ENCODE measurements around the gene HS1BP3. TPM values are rescaled to one million over a fixed set of nuclear protein-coding genes. Genes with fewer than 3 reads are reported as not detected.
A peak's percentile ranks its signal among the peaks of the same experiment; 100 is the strongest.

The HS1BP3 gene
- total and polyA plus RNA-seq, 10 donors = 8.8 to 38.0 (median 25.9) TPM

DNA sequence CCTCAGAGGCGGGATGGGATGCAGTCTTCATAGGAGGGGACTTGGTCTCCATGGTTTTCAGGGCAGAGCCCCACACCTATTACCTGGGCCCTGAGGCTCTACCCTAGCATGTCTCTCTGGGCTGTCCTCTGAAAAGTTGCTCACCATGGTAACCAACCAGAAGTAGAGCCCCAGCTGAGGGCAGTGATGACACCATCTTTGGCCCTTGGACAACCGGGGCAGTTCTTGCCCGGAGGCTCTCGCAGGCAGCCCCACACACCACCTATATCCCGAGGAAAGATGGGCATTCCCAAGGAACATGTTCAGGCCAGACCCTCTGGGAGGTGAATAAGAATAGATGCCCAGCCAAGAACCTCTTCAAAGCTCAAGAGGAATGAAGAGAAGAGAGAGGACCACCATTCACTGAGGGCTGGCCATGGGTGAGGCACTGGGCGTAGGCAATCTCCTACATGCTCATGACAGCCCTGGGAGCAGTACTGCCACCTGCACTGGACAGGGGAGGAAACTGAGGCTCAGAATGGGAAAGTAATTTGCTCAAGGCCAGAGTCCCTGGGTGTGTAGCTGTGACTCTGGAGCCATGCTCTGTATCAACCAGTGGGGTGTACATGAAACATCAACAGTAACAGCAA lies 72.5 kb downstream of the HS1BP3 start:
- 63 to 80% (median 75%) methylated on average over 5 to 6 of the region's 6 CpGs for WGBS, 5 donors
- H3K36me3 ChIP-seq = no peaks in the 10 kb centered on the region
- H3K4me1 ChIP-seq = peaks cover 21 to 67% (median 44%) of the 10 kb centered on the region in 6 donors
- peak overlapping the region; percentile 2 to 83 (median 74) for H3K27ac ChIP-seq
- H3K4me3 ChIP-seq = no peak overlapping the region
- H3K9me3 ChIP-seq = peaks cover 0 to 13% (median 9%) of the 10 kb centered on the region in 8 donors
- intact Hi-C loops (cut with DNase I; ENCODE audit: low total_unique reads) = no loop called here
- no peaks in the 10 kb centered on the region for H3K27me3 ChIP-seq (replicated peaks in 1 of 7)
- peak; percentile 68 for DNase-seq
- TF ChIP-seq POLR2AphosphoS5 (IDR thresholded peaks at IDR 0.05) (no peak), POLR2A (IDR thresholded peaks at IDR 0.05) (no peak)
- TF ChIP-seq, protein P1, sequence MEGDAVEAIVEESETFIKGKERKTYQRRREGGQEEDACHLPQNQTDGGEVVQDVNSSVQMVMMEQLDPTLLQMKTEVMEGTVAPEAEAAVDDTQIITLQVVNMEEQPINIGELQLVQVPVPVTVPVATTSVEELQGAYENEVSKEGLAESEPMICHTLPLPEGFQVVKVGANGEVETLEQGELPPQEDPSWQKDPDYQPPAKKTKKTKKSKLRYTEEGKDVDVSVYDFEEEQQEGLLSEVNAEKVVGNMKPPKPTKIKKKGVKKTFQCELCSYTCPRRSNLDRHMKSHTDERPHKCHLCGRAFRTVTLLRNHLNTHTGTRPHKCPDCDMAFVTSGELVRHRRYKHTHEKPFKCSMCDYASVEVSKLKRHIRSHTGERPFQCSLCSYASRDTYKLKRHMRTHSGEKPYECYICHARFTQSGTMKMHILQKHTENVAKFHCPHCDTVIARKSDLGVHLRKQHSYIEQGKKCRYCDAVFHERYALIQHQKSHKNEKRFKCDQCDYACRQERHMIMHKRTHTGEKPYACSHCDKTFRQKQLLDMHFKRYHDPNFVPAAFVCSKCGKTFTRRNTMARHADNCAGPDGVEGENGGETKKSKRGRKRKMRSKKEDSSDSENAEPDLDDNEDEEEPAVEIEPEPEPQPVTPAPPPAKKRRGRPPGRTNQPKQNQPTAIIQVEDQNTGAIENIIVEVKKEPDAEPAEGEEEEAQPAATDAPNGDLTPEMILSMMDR (IDR thresholded peaks at IDR 0.05 in 8 of 11, conservative IDR thresholded peaks at IDR 0.05 in 3 of 11) = no peak

DNA sequence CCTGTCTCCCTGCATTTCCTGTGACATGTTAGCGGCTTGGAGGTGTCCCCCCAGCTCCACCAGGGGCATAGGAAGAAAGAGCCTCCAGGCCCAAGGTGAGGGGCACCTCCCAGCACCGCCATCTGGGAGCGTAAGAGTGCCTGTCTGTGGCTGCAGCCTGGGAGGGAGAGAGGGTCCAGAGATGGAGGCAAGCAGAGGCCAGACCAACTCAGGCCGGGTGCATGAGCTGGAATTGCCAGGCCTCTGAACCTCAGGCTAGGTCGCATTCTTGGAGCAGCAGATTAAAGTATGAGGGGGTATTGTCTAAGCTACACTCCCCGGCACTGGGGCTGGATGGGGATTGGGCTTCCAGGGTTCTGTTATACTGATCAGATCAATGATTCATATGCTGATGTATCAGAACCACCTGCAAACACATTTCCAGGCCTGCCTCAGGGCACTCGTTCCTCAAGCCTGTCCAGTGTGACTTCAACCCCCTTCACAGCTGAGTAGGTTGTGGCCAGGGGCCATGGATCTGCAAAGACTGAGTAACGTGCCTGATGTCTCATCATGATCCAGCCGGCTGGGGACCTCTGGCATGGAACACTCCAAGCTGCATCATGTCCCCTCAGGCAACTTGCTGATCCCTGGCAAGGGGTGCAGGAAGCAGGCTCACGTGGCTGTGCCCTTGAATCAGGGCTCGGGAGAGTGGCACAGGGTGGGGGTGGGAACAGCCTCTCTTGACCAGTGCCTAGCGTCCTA lies 73.2 kb downstream of the HS1BP3 start:
- H3K27ac ChIP-seq = peak overlapping the region in 5 of 8 donors; percentile 65 to 83 (median 72)
- WGBS, 5 donors = 73 to 86% (median 81%) methylated on average over 6 to 12 of the region's 12 CpGs
- TF ChIP-seq POLR2A (IDR thresholded peaks at IDR 0.05) (no peak), POLR2AphosphoS5 (IDR thresholded peaks at IDR 0.05) (no peak)
- TF ChIP-seq, protein P1 (IDR thresholded peaks at IDR 0.05 in 8 of 11, conservative IDR thresholded peaks at IDR 0.05 in 3 of 11) = no peak
- no peaks in the 10 kb centered on the region for H3K36me3 ChIP-seq
- intact Hi-C loops (cut with DNase I; ENCODE audit: low total_unique reads) = no loop called here
- H3K9me3 ChIP-seq = peaks cover 0 to 13% (median 9%) of the 10 kb centered on the region in 8 donors
- H3K27me3 ChIP-seq (replicated peaks in 1 of 7) = no peaks in the 10 kb centered on the region
- peaks cover 21 to 62% (median 43%) of the 10 kb centered on the region in 6 donors for H3K4me1 ChIP-seq
- peak; percentile 73 for DNase-seq
- H3K4me3 ChIP-seq = no peak overlapping the region

DNA sequence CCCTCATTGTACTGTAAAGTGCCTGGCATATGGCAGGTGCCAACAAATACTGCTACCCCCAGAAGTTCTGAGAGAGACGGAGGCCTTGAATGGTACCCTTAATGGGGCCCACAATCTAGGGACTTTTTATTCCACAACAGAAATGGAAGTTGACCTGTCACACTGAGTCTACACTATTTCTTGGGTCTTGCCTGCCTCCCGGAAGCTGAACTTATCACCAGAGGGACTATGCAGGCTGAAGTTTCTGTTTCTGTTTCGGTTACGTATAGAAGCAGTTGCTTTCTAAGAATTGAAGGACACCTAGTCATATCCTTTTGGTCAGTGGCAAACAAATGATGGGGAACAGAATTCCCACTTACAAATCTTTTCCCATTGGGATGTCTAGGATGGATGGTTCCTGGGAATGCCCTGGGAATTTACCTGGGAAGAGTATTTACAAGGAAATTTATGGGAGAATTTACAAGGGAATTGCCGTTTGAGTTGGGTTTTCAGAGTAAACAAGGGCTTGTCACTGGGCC lies 74.2 kb downstream of the HS1BP3 start:
- Histone ChIP-seq H3K4me1 (peaks cover 21 to 62% (median 43%) of the 10 kb centered on the region in 6 donors), H3K27me3 (replicated peaks in 1 of 7) (no peaks in the 10 kb centered on the region), H3K9me3 (peaks cover 0 to 8% (median 5%) of the 10 kb centered on the region in 8 donors), H3K36me3 (no peaks in the 10 kb centered on the region), H3K27ac (peak overlapping the region; percentile 21 to 80 (median 57)), H3K4me3 (peak overlapping the region in 1 of 8 donors; percentile 51)
- no peak for DNase-seq
- no peak for TF ChIP-seq POLR2A (IDR thresholded peaks at IDR 0.05)
- TF ChIP-seq POLR2AphosphoS5 (IDR thresholded peaks at IDR 0.05) = peak in 1 of 3 donors; percentile 54
- intact Hi-C loops (cut with DNase I; ENCODE audit: low total_unique reads) = no loop called here
- WGBS, 5 donors = 19 to 42% (median 36%) methylated on average over 5 of the region's 5 CpGs

DNA sequence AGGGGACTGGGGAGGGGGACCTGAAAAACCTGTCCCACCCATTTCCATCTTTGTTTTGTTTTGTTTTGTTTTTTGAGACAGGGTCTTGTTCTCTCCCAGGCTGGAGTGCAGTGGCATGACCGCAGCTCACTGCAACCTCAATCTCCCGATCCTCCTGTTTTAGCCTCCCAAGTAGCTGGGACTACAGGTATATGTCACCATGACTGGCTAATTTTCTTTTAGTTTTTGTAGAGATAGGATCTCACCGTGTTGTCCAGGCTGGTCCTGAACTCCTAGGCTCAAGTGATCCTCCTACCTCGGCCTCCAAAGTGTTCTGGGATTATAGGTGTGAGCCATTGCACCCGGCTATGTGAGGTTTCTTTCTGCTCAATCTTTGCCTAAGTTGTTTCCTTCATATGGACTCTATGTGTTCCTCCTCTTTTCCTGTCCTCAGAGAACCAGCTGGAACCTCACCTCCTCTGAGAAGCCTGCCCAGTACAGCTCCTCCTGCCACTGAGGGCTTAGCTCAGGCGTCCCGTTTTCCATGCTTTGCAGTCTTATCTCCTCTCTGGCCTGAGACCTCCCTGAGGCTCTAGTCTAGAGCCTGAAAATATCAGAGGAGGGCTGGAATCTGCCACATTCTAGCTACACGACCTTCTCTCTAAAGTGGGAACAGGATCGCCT lies 74.8 kb downstream of the HS1BP3 start:
- Histone ChIP-seq H3K4me1 (peaks cover 21 to 62% (median 43%) of the 10 kb centered on the region in 6 donors), H3K9me3 (peaks cover 0 to 2% (median 0%) of the 10 kb centered on the region in 8 donors), H3K36me3 (no peaks in the 10 kb centered on the region), H3K27ac (peak overlapping the region; percentile 21 to 80 (median 57)), H3K27me3 (replicated peaks in 1 of 7) (no peaks in the 10 kb centered on the region), H3K4me3 (peak overlapping the region in 1 of 8 donors; percentile 51)
- no peak for TF ChIP-seq POLR2AphosphoS5 (IDR thresholded peaks at IDR 0.05)
- TF ChIP-seq, protein P1 (IDR thresholded peaks at IDR 0.05 in 8 of 11, conservative IDR thresholded peaks at IDR 0.05 in 3 of 11) = no peak
- TF ChIP-seq POLR2A (IDR thresholded peaks at IDR 0.05) = no peak
- intact Hi-C loops (cut with DNase I; ENCODE audit: low total_unique reads) = no loop called here
- 87 to 93% (median 90%) methylated on average over 9 of the region's 9 CpGs for WGBS, 5 donors
- no peak for DNase-seq

Measured in spleen (tissue), 11 donors.